ENCODE data around the gene RHOT2.
A peak's percentile ranks its signal among the peaks of the same experiment; 100 is the strongest.

The RHOT2 gene

DNA sequence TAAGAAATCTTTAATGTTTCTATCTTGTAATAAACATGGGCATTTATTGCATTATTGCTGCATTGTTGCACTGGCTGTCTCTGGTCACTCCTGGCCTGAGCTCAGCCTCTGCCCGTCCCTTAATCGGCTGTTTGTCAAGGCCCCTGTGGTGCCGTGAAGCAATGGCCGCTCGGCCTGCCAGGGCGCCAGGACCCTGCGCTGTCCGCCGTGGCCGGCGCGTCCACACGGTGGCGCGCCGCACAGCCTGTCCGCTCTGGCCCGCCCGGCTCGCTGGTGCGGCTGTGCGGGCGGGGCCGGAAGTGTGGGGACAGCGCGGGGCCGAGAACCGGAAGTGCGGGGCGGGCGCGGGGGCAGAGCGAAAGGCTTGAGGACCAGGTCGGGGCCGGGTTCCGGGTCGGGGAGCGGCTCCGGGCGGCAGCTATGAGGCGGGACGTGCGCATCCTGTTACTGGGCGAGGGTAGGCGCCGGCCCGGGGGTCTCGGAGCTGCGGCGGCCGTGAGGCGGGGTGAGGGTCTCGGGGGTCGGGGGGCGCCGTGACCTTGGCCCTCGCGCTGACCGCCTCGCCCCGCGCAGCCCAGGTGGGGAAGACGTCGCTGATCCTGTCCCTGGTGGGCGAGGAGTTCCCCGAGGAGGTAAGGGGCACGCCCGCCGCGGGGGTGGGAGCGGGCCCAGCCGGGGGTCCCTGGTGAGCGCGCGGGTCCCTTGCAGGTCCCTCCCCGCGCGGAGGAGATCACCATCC, at the start of gene RHOT2:
Gene RHOT2, plus strand, starts transcription at position 353 of the 739 bp plus-strand sequence. Its CDS starts 68 bp downstream, at position 421.
- DNase-seq: peak; percentile 88

DNA sequence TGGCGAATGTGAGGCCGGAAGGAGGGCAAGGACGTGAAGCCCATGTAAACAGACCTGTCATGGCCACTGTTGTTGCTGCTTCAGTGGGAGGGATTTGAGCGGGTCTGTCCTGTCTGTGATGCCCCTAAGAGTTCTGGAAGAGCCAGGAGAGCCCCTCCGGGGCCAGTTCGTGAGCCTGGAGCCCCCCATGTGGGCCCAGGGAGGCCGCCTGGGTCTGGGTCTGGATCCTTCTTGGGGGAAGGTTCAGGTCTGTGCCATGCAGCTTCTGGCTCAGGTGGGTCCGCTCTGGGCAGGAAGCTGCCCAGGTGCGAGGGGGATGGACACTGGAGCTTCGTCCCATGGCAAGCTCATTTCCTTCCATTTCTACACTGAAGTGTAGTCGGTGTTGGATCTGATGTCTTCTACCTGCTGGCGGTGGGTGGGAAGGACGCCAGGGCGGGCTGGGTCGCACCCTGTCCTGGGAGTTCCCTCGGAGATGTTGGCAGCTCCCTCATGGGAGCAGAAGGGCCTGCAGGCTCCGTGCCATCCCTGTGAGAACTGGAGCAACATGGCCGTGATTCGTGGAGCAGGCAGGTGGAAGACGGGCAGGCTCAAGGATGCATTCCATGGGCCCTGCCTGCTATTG, 48.3 kb upstream of the RHOT2 start:
- DNase-seq: no peak

DNA sequence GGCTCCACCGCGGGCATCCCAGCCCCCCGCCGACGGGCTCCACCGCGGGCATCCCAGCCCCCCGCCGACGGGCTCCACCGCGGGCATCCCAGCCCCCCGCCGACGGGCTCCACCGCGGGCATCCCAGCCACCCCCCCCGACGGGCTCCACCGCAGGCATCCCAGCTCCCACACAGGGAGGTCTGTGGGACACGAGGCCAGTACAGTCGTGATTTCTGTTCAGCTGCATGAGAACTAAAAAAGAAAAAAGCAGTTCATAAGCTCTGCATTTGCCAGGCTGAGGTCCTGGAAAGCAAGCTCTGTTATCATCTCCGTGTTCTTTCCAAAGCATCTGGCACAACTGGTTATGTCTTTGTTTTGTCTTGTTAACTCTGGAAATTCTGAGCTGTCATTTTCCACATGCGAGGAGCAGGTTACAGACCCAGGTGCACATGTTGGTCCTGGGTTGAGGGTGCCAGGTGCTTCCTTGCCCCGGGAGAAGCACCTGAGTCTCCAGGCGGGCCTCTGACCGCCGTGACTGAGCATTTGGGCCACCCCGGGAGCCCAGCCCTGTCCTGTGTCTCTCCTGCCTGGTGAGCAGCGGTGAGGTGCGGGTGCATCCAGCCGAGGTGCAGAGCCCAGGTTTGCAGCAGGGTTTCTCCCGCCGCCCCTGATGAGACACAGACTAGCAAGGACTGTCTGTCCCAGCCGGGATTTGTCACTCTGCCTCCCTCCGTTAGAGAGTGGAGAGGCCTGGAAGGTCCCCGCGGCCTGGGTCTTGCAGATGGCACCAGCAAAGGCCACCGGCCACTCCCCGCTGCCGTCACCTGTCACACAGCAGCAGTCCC, 47.0 kb upstream of the RHOT2 start:
- DNase-seq: no peak

DNA sequence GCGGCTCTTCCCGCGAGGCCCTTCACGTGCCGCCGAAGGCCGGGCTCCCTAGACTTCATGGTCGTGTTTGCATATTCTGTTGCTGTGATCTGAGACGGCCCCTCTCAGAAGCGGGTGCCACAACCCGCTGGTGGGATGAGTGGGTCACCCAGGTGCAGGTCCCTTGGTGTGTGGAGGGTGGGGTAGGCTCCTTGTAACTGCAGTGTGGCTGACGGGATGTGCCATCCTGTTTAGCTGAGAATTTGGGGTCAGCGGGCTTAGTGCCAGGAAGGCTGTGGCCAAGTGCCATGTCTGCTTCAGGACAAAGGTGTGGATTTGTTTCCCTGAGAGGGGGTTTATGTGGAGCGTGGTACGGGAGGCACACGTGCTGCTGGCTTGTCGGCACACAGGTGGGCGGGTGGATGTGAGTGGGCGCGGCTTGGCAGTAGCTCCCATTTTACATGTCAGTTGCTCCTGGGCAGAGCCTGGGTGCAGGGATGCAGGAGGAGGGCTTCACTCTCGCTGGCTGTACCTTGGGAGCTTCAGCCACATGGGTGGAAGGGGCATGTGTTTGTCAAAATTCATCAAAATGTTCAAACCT, 46.3 kb upstream of the RHOT2 start:
- no peak for DNase-seq

DNA sequence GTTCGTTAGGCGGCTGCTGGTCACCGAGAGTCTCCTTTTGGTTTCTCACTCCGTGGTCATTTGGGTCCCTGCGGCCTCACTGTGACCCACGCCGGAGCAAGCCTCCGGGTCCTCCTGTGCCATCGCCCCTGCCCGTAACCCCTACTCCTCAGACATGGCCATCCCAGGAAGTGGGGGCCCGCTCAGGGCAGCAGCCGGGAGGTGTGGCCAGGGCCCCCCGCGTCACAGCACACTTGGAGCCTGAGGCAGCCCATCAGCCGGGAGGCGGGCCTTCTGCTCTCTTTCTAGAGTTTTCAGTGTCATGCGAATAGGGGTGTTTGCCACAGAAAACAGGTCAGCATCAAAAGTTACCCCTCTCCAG, 45.0 kb upstream of the RHOT2 start:
- no peak for DNase-seq

DNA sequence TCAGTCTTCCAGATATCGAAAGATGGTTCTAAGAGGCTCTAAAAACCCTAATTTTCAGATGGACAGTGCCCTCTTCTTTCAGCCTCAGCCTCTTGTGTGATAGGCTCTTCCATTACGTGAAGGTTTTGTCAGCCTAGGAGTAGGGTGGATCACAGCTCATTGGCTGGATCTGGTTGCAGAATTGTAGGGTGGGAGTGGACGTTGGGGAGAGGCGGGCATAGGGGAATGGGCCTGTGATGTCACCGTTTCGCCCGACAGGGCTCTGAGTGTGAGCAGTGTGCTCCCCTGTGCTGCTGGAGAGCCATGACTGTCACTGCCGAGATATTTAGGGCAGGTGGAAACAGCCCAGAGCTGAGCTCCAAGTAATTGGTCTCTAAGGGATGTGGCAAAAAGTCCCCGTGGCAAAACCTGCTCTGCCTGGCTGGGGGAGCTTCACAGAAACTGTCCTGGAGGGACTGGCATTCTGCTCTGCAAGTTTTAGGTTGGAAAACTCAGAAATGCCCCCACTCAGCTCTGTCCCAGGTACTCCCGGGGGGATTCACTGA, 43.3 kb upstream of the RHOT2 start:
- no peak for DNase-seq

DNA sequence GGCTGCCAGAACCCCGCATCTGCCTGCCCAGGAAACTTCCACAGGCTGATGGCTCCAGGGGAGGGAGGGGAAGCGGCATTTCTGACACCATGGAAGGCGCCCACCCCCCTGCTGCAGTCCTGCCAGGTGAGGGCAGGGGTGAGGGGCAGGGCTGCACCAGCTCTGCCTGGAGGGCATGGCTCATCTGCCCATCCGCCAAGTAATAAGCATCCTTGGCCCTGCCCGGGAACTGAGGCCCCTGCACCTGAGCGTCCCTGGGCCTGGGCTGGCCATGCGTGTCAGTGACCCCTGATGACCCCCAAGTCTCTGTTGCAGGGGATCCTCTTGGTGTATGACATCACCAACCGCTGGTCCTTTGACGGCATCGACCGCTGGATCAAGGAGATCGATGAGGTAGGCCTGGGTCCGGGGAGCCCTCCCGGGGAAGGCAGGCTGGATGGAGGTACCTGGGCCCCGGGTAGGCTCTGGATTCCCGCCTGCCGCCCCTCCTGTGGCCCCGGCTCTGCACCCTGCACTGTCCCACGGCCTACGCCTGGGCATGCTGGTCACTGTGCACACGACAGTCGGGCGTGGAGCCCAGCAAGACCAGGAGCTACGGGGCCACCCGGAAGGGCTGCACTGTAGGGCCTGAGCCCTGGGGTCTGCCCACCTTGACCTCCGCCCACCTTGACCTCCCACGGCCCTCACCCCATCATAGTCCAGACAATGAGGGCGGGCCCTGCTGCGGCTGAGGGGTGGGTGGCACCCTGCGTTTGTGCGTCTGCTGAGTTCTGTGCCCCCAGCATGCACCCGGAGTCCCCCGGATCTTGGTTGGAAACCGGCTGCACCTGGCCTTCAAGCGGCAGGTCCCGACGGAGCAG, 42.6 kb upstream of the RHOT2 start:
- no peak for DNase-seq

DNA sequence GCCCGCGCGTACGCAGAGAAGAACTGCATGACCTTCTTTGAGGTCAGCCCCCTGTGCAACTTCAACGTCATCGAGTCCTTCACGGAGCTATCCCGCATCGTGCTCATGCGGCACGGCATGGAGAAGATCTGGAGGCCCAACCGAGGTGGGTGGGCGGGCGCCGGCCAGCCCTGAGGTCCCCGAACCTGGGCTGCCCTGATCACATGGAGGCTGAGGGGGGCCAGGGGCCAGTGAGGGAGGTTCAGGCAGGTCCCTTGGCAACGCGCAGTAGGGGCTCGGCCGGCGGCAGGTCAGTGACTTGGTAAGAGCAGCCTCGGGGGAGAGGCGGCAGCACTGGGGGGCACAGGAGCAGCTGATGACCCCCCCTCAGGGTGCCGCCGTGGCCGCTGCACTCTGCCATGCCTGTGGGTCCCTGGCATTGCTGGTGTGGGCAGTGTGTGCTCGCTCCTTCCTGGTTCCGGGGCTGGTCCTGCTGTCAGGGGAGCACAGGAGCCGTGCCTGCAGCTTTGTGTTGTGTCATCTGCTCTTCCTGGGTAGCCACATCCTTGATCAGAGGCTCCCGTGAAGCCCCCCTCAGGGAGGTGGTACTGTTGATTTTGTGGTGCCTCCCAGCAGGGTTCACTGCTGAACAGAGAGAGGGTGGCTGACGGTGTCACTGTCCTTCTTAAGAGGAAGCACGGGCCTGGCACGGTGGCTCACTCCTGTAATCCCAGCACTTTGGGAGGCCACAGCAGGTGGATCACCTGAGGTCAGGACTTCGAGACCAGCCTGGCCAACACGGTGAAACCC, 41.8 kb upstream of the RHOT2 start:
- DNase-seq: no peak

DNA sequence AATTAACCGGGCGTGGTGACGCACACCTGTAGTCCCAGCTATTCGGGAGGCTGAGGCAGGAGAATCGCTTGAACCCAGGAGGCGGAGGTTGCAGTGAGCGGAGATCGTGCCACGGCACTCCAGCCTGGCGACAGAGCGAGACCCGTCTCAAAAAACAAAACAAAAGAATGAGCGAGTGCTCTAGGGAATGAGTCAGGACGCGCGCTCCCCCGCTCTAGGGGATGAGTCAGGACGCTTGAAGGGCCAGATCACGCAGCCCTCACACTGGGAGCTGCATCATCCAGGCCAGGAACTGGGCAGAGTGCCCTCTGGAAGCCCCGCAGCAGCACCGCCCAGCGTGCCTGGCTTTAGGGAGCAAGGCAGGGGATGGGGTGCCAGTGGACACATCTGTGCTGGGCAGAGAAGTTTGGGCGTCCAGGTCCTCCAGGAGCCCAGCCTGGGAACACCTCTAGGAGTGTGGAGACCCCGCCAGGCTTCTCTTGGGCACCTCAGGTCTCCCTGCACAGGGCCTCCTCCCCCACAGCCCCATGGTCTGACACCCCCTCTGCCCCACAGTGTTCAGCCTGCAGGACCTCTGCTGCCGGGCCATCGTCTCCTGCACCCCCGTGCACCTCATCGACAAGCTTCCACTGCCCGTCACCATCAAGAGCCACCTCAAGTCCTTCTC, 41.0 kb upstream of the RHOT2 start:
- no peak for DNase-seq

DNA sequence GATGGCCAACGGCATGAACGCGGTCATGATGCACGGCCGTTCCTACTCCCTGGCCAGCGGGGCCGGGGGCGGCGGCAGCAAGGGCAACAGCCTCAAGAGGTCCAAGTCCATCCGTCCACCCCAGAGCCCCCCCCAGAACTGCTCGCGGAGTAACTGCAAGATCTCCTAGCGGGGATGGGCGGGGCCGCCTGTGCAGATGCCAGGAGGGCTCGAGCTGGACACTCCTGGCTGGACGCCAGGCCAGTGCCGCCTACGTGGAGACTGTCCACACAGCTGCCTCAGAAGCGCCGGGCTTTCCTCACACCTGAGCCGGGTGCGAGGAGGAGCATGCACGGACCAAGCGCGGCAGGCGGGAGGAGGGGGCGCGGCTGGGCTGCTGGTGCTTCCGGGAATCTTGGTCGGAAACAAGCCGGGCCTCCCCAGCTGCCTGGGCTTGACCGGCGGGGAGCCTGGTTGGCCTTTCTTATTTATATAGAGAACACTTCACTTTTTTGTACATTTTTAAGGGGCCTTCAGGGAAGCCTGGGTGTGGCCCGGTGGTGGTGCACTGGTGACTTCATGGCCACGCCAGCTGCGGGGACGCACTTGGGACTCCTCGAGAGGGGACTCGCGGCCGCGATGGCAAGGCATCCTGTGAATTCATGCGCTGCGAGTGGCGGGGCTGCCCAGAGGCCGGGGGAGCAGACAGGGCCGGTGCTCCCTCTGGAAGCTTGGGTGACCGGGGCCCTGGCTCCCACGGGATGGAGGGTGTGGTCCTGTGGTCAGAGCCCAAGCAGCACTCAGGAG, 40.3 kb upstream of the RHOT2 start:
- no peak for DNase-seq

DNA sequence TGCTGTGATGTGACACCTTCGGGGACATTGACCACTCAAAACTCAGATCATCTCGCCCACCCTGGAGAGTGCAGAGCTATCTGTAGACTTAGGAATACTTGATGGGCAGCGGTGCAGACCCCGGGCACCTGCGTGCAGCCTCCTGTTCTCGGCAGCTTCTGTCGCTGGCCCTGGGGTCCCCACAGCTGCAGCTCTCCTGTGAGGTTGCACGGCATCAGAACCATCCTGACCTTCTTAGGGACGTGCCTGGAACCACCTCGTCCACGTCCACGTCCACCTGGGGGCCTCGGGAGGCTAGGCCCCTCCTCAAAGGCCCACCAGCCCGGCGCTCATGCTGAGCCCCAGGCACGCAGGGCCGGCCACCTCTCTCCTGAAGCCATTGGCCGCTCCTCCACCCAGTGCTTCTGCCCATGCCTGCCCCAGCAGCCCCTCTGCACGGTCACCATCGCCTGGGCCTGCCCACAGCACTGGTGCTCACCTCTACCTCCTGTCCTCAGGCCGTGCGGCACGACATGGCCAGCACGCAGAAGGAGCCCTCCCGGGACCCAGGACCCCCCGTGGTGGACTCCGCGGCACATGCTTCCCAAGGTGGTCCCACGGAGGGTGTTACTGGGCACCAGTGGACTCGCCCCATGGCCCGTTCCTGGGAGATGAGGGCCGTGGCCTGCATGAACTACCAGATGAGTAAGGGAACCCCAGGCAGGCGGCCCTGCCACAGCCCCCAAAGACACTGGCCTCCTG, 39.4 kb upstream of the RHOT2 start:
- DNase-seq: no peak

DNA sequence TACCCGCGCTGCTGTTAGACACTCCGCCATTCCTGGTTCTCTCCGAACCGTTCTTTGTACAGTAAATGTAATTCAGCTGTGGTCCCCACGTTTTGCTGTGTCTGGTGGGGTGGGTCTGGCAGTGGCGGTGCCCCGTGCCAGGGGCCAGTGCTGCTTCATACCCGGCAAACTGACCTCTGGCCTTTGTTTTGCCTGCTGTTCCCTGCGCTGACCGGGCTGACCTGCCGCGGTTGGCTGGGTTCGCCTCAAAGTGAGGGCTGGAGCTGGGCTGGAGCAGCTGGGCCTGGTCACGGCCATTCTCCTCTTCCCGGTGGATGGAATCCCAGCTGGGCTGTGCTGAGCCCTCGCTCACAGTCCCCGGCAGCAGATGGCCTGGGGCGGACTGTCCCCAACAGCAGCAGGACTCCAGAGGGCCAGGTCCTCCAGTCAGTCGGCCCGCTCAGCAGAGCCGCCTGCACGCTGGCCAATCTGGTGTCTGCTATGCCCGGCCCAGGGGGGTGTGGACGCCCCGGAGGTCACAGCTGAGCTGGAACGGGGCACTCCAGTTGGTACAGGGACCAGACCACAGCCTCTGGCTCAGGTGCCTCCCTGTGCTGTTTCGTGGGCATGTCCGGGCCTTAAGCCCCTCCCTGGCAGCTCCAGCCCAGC, 38.6 kb upstream of the RHOT2 start:
- DNase-seq: peak; percentile 87

DNA sequence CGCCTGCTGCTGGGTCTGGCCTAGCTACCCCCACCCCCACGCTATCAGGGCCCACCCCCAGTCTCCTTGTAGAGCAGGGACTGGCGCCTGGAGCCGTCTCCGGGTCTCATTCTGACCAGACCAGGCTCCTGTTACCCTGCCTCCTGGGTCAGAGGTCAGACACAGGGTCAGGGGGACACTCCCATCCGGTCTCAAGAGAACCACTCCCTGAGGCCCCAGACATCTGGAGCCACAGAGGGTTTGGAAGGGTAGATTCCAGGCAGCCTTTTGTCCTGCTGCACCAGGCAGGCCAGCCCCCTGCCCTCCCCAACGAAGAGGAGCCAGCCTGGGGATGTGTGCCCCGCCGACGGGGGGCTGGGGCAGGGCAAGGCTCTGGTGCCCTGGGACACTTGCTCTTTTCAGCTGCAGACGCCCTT, 38.1 kb upstream of the RHOT2 start:
- DNase-seq: no peak

DNA sequence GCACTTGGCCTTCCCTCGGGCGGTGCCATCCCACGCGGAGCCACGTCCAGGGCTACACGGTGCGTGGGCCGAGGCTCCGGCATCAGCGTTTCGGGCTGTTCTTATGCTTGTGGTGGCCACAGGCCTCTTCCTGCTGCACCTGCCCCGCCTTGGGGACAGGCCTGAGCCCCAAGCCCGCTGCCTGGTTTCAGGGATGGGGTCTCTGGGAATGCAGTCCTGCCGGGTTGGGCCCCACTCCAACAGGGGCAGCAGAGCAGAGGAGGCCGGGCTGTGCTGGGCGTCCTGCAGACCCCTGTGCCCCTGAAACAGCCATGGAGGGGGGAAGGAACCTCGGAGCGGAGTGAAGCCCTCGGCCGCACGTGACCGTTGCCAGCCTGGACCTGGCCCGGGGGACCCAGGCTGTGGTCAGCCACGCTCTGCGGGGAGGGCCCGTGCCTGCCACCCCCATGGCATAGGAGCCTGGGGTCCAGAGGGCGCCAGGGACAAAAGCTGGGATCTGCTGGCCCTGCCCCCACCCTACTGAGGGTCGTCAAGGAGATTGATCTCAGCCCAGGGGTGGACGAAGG, 37.6 kb upstream of the RHOT2 start:
- peak; percentile 69 for DNase-seq

DNA sequence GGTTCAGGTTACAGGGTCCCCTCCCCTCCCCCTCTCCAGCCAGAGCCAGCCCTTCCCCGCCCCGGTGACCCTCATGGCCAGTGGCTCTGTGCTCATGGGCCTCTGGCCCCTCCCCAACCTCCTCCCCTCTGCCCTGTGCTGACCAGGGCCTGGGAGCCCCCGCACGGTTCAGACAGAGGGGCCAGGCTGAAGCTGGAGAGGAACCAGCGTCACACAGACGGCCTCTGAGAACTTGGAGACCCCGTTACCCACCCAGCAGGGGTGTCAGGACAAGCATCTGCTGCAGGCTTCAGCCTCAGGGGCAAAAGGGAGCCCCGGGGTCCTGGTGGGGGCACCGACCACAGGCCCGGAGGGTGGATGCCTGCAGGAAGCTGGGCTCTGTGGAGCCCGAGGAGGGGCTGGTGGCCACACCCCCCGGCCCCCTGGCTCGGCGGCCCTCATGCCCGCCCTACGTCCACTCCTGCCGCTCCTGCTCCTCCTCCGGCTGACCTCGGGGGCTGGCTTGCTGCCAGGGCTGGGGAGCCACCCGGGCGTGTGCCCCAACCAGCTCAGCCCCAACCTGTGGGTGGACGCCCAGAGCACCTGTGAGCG, 37.0 kb upstream of the RHOT2 start, which contains the start of gene WFIKKN1:
Gene WFIKKN1, plus strand, starts transcription at position 171 of the 591 bp plus-strand sequence. Its CDS starts 269 bp downstream, at position 440.
- peak; percentile 73 for DNase-seq

DNA sequence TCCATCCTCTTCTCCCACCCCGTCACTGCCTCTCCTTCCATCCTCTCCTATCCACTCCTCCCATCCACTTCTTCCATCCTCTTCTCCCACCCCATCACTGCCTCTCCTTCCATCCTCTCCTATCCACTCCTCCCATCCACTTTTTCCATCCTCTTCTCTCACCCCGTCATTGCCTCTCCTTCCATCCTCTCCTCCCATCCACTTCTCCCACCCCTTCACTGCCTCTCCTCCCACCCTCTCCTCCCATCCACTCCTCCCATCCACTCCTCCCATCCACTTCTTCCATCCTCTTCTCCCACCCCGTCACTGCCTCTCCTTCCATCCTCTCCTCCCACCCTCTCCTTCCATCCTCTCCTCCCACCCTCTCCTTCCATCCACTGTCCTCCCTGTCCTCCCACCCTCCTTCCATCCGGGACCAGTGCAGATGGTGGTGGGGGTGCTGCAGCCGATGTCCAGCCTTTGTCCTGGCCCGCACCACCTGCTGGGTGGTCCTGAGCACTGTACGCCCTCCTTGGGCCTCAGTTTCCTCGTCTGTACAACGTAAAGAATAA, 36.0 kb upstream of the RHOT2 start:
- no peak for DNase-seq
